GM06990 (cell line): Measurements from ENCODE around the gene SOHLH2.

Experiments used
- DNase-seq: peaks from one replicate; pipeline ENCODE4 v3.0.0-alpha.2; 2011; ENCODE audit not compliant: insufficient read length; ENCODE audit errors: extremely low read depth
- H3K27me3 ChIP-seq: replicated peaks from 2 replicates; pipeline ENCODE4 v1.6.0; 2011; ENCODE audit warnings: low read length; ENCODE audit not compliant: control insufficient read depth, insufficient read depth
- H3K36me3 ChIP-seq: 2 replicates; pipeline ENCODE4 v1.5.1; 2011; ENCODE audit warnings: low read length; ENCODE audit not compliant: control insufficient read depth, insufficient read depth
- H3K4me3 ChIP-seq: replicated peaks from 2 replicates; pipeline ENCODE4 v1.5.1; 2011; ENCODE audit warnings: low read depth, mild to moderate bottlenecking, control low read depth, low read length
- TF ChIP-seq, protein P1 (sequence below): IDR thresholded peaks from 2 replicates; pipeline ENCODE4 v1.5.1; 2011; ENCODE audit warnings: low read length, control low read depth, mild to moderate bottlenecking, inconsistent platforms; ENCODE audit not compliant: insufficient read depth, poor library complexity, severe bottlenecking

Gene SOHLH2

DNA sequence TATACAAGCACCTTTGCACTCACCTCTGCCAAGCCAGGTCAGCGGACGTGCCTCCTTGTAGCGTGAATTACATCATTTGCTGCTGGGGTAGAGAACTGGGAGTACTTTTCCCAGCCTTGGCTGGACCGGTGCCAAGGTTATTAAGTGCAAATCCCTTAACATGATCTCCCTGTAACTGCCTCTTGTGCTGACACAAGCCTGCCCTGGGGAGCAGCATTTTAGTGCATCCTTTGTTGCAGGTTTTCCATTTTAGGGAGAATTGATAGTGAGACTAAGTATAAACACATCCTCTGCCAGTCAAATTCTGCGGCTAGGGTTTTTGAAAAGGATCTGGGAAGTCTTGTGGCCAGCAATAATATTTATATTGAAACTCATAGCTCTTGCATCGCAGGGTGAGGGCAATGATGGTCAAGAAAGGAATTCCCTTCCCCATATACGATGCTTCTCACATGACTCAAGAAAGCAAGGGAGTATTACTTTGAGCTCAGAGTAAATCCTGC, 50.5 kb downstream of the SOHLH2 start:
- no peaks in the 10 kb centered on the region for H3K36me3 ChIP-seq
- H3K27me3 ChIP-seq: no peaks in the 10 kb centered on the region
- no peak for DNase-seq
- TF ChIP-seq, protein P1, sequence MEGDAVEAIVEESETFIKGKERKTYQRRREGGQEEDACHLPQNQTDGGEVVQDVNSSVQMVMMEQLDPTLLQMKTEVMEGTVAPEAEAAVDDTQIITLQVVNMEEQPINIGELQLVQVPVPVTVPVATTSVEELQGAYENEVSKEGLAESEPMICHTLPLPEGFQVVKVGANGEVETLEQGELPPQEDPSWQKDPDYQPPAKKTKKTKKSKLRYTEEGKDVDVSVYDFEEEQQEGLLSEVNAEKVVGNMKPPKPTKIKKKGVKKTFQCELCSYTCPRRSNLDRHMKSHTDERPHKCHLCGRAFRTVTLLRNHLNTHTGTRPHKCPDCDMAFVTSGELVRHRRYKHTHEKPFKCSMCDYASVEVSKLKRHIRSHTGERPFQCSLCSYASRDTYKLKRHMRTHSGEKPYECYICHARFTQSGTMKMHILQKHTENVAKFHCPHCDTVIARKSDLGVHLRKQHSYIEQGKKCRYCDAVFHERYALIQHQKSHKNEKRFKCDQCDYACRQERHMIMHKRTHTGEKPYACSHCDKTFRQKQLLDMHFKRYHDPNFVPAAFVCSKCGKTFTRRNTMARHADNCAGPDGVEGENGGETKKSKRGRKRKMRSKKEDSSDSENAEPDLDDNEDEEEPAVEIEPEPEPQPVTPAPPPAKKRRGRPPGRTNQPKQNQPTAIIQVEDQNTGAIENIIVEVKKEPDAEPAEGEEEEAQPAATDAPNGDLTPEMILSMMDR: no peak
- no peak overlapping the region for H3K4me3 ChIP-seq

DNA sequence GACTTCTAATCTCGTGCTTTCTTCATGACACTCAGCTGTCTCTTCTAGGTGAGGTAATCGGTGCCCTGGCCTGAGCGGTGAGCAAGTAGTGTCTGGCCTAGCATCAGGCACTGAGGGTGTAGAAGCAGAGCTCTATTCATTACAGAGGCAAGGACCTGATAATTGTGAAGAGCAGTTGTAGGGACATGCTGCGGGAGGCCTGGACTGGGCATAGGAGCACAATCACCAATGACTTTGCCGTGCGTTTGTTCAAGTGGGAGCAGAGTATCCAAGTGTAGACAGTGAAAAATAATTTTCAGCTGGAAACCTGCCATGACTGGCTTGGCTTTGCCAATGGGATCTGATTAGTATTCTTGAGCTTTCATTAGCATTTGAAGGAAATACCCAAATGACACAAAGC, 51.1 kb downstream of the SOHLH2 start:
- Histone ChIP-seq H3K4me3 (no peak overlapping the region), H3K27me3 (no peaks in the 10 kb centered on the region), H3K36me3 (no peaks in the 10 kb centered on the region)
- no peak for DNase-seq
- TF ChIP-seq, protein P1: no peak

DNA sequence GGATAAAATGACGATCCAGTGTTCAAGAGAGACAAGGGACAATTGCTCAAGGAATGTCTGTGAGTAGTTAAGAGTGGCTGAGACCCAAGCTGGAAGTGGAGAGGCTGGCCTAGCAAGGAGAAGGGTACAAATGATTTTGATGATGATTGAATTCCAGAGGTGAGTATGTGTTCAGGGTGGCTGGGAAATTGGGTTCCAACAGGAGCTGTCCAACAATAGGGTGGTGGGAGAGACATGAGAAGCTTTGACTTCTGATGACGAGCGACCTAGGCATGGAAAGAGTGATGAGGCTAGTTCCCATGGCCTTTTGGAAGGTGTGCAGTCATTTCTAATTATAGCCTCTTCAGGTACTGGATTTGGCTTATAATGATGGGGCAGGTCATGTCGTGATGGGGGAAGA, 54.1 kb downstream of the SOHLH2 start:
- no peaks in the 10 kb centered on the region for H3K27me3 ChIP-seq
- no peak for DNase-seq
- no peaks in the 10 kb centered on the region for H3K36me3 ChIP-seq
- no peak overlapping the region for H3K4me3 ChIP-seq
- TF ChIP-seq, protein P1: no peak

DNA sequence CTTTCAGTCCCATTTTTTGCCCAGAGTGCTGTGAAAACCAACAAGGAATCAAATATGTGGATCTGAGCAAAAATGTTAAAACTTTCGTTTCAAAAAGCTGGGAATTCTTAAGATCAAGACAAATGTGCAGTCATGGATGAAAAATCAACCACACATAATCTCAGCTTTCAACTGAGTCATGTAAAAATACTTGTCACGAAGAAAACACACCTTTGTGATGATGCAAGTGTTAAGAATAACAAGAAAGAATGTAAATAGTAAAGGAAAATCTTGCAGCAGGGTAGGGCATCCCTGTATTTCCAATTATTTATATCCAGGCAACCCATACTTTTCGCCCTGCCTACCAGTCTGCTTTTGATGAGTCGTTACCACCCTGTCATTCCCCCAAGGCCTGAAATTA, 55.7 kb downstream of the SOHLH2 start:
- no peak overlapping the region for H3K4me3 ChIP-seq
- H3K27me3 ChIP-seq: no peaks in the 10 kb centered on the region
- TF ChIP-seq, protein P1: no peak
- no peak for DNase-seq
- H3K36me3 ChIP-seq: no peaks in the 10 kb centered on the region

DNA sequence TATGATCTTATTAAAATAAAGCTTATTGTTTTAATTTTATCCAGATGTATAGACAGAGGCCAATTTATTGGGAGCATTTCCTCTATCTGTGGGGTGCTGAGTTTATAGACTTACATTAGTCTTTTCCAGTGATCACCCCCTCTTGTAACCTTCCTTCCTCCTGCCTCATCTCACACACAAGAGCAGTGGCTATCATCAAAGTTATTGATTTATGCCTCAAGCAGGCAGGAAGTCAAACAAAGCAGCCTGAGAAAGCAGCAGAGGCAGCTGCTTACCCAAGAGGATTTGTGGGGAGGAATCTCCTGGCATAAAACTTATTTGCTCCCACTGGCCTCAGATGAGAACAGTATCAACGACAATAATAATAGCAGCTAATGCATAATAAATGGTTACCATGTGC, 56.9 kb downstream of the SOHLH2 start:
- Histone ChIP-seq H3K27me3 (no peaks in the 10 kb centered on the region), H3K4me3 (no peak overlapping the region), H3K36me3 (no peaks in the 10 kb centered on the region)
- TF ChIP-seq, protein P1: no peak
- no peak for DNase-seq

DNA sequence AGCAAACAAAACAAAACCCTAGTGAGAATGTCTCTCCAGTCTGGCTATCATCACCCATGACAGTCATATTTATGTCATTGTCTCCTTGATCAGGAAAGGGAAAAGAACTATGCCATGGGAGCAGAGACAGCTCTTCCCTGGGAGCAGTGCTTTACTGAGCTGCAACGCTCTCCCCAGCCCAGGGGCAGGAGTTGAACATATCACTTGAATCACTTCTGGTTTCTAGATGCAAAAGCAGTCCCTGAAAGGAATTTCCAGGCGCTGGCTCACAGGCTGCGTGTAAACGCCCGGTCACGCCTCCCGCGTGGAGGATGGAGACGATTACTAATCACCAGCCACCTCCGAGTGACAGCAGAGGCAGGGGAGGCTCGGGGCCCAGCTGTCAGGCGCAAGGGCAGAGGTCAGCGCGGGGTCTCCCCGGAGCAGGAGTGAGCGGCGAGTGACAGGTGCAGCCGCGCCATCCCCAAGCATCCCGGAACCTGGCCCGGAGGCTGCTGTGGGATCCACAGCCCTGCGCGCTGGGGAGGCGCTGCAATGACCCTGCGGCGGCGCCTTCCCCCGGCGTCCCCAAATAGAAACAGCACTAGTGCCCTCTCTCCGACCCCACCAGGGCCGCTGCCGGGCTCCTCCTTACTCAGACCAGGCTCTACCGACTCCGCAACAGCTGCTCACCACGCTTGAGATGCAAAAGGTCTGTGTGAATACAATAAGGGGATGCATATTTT, 59.6 kb downstream of the SOHLH2 start:
- TF ChIP-seq, protein P1: no peak
- H3K4me3 ChIP-seq: no peak overlapping the region
- no peak for DNase-seq

More for the DNA sequence above, 59.6 kb downstream of the SOHLH2 start:
- H3K36me3 ChIP-seq: no peaks in the 10 kb centered on the region
- H3K27me3 ChIP-seq: no peaks in the 10 kb centered on the region
